GM19324 (cell line): ENCODE results near the gene LMNTD1.
A peak's percentile ranks its signal among the peaks of the same experiment; 100 is the strongest.
"Not testable (repeated sequence)": the region's sequence is repeated elsewhere in the genome, so short reads cannot be mapped to it uniquely, and the experiment has no call there.

Source experiments
- ATAC-seq: cut with Tn5 transposase; IDR thresholded peaks from one replicate; pipeline ENCODE4 v1.9.1; 2021; ENCODE audit warnings: mild to moderate bottlenecking, moderate library complexity; ENCODE audit not compliant: unreplicated experiment, low FRiP score

The LMNTD1 gene

GRCh38 chr12:25494926-25495325, 58.2 kb downstream of the LMNTD1 start:
- no peak for ATAC-seq

DNA sequence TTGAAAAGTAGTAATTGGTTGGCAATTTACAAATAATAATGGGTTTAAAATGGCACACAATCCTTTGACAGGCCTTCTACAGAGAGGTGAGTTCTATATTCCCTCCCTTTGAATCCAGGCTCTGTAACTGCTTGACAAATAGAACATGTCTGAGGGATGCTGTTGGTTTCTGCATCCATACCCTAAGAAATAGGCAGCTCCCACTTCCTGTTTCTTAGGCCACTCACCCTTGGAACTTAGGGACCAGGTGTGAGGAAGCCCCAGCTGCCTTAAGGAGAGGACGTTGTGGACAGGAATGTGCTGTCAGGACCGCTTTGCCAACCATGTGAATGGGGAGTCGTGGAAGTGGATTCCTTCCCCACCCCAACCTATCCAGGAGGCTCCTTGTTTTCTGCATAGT, 59.4 kb downstream of the LMNTD1 start:
- no peak for ATAC-seq

GRCh38 chr12:25491396-25492325, 61.4 kb downstream of the LMNTD1 start:
- no peak for ATAC-seq

DNA sequence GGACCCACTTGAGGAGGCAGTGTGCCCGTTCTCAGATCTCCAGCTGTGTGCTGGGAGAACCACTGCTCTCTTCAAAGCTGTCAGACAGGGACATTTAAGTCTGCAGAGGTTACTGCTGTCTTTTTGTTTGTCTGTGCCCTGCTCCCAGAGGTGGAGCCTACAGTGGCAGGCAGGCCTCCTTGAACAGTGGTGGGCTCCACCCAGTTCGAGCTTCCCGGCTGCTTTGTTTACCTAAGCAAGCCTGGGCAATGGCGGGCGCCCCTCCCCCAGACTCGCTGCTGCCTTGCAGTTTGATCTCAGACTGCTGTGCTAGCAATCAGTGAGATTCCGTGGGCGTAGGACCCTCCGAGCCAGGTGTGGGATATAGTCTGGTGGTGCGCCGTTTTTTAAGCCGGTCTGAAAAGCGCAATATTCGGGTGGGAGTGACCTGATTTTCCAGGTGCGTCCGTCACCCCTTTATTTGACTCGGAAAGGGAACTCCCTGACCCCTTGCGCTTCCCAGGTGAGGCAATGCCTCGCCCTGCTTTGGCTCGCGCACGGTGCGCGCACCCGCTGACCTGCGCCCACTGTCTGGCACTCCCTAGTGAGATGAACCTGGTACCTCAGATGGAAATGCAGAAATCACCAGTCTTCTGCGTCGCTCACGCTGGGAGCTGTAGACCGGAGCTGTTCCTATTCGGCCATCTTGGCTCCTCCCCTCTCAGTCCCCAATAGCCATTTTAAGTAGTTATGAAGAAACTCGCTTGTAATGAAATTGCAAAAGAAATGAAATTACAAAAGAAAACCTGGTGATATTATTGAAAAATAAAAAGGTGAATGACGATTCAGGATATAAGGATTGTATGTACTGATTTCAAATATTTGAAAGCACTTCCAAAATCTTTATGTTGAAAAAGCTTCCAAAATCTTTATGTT, 63.9 kb downstream of the LMNTD1 start:
- not testable (repeated sequence) for ATAC-seq

DNA sequence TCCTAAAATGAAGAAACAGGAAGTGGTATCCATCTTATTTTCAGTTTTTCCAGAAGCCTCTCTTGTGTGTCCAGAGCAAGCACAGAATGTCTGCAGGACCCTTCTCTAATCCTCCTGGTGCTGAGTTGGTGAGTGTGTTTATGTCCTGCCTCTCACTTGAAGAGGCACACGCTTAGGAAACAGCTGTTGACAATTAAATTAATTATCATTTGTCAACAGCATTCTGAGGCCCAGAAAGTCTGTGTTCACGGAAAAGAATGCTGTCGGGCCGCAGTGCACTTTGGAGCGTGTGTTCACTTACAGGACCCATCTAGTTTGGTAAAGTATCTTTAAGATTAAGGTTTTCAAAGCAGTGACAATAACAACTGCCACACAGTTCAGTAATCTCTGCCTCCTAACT, 70.5 kb downstream of the LMNTD1 start:
- no peak for ATAC-seq

- ATAC-seq: no peak
Observed at GRCh38 chr12:25480145-25480544, 72.9 kb downstream of the LMNTD1 start.

DNA sequence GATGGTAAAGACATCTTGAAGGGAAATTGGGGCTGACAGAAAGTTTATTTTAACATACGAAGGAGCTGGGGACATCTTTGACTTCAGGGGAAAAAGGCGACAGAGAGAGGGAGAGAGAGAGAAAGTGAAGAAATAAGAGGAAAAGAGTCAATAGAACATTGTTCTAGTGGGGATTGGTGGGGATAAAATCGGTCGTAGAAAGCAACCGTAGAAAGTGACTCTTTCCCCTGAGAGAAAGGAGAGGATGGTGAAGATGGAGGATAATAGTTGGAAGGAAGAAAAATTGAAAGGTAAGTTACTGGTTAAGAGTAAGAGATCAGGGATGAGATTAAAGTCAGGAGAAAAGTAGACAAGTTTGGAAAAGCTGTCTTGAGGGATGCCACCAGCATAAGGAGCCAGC, 75.9 kb downstream of the LMNTD1 start:
- ATAC-seq: no peak

GRCh38 chr12:25472453-25472852, 80.6 kb downstream of the LMNTD1 start:
- no peak for ATAC-seq

DNA sequence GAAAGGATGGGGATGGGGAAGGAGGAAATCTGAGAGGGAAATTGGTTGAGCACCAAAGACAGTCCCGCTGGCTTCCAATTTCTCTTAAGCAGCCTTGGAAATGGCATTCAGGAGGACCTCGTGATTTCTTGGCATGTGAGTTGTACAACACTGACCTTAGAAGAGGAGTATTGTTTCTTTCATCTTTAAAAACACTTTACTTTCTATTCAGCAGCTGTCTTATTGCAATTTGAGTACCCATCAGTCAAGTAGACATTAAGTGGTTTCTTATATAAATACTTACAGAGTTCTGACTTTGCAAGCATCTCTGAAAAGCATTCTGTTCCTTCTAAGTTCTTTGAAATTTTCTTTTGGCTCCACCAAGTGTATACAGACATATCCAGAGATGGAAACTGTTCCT, 83.2 kb downstream of the LMNTD1 start:
- no peak for ATAC-seq

DNA sequence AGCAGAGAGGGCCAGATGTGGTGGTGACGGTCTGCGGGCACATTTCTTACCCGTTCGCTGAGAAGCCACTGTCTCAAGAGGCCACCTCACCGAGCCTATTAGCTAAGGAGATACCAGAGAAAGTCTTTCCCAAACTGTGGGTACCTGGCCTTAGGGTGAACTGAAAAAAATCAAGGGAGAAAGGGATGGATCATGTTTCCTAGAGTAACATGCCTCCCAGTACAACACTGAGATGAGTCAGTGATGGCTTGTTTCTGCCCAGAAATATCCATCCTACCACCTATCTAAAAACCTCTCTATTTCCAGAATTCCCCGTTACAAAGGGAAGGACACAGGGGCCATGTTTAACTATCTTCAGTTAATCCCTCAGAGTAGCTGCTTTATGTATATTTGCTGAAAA, 83.7 kb downstream of the LMNTD1 start:
- ATAC-seq: no peak

DNA sequence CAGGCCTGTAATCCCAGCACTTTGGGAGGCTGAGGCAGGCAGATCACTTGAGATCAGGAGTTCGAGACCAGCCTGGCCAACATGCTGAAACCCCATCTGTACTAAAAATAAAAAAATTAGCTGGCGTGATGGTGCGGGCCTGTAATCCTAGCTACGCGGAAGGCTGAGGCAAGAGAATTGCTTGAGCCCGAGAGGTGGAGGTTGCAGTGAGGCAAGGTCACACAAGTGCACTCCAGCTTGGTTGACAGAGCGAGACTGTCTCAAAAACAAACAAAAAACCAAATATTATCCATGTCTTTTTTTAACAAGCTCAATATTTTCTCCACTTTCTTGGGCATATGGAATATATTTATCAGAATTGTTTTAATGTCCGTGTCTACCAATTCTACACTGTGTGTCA, 89.6 kb downstream of the LMNTD1 start:
- ATAC-seq: no peak

DNA sequence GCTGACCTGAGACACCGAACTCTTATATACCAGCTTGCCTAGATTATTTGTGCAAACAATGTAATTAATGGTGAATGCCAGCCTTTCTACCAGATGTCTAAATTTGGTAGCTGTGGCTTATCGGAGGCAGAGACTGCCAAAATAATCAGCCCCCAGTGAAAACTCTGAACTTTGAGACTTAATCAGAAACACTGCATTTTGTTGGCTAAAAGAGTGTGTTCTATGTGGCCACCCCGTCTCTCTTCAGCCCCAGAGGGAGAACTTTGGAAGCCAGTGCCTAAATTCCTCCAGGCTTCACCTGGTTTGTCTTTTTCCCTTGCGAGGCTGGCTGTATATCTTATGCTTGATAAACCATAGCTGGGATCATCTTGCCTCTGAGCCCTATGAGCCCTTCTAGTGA, 90.1 kb downstream of the LMNTD1 start:
- ATAC-seq: no peak

DNA sequence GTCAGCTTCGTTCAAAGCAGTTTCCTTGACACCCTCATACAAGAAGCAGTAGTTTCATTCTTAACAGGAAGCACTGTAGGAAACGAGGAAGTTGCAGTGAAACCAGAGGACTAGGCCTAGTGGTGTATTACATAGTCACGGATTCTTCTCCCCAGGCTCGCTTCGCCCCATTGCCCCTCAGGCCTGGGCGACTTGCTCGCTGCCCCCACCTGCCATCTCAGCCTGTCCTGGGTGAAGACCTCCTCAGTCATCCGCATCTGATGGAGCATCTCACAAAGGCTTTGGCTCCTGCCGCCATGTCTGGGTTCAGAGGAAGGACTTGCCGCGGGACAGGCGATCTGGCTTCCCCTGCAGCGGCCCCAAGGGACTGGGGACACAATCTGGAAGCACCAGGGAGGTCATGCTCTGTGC, 93.5 kb downstream of the LMNTD1 start:
- ATAC-seq: peak; percentile 60

- no peak for ATAC-seq
Observed at GRCh38 chr12:25458047-25458552, 95.0 kb downstream of the LMNTD1 start.

DNA sequence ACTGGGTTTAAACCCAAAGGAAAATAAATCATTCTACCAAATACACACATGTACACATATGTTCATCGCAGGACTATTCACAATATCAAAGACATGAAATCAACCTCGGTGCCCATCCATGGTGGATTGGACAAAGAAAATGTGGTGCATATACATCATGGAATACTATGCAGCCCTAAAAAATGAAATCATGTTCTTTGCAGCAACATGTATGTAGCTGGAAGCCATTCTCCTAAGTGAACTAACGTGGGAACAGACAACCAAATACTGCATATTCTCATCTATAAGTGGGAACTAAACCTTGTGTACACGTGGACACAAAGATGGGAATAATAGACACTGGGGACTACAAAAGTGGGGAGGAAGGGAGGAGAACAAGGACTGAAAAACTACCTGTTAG, 96.6 kb downstream of the LMNTD1 start:
- no peak for ATAC-seq

- no peak for ATAC-seq
Observed at GRCh38 chr12:25455696-25456095, 97.4 kb downstream of the LMNTD1 start.

DNA sequence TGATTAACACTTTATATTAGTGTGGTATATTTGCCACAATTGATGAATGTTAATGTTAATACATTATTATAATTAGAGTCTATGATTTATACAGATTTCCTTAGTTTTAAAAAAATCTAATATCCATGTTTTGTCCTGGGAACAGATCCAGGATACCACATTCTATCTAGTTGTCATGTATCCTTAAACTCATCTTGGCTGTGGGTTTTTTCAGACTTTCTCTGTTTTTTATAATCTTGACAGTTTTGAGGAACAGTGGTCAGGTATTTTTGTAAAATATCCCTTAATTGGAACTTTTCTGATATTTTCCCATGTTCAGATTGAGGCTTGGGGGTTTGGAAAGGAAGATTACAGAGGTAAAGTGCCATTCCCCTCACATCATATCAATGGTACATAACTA, 104.1 kb downstream of the LMNTD1 start:
- ATAC-seq: no peak

GRCh38 chr12:25447046-25447445, 106.0 kb downstream of the LMNTD1 start:
- ATAC-seq: no peak

DNA sequence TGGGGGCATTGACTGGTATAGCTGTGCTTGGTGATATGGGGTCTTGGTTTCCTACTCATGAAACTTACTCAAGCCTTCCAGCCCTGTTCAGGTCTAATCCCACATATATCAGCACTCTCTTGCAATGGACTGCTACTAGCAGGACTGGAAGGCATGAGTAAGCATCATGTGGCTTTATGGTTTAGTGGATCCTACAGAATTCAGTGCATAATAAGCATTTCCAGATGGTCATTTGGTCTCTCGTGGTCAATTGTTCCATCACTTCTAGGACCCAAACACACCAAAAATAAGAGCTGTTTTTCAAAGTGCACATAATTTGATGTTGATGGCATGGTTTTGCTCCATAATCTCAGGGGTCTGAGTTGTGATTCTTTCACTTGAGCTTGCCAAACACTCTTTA, 114.4 kb downstream of the LMNTD1 start:
- ATAC-seq: no peak

- ATAC-seq: no peak
Observed at GRCh38 chr12:25436206-25437030, 116.7 kb downstream of the LMNTD1 start.
